HG03575 (cell line): ENCODE measurements around the gene KIAA1671.

Experiments used
- ATAC-seq: cut with Tn5 transposase; IDR thresholded peaks from one replicate; pipeline ENCODE4 v1.9.1; 2021; ENCODE audit not compliant: unreplicated experiment, insufficient number of reproducible peaks, low FRiP score; ENCODE audit errors: extremely low read depth

The KIAA1671 gene

DNA sequence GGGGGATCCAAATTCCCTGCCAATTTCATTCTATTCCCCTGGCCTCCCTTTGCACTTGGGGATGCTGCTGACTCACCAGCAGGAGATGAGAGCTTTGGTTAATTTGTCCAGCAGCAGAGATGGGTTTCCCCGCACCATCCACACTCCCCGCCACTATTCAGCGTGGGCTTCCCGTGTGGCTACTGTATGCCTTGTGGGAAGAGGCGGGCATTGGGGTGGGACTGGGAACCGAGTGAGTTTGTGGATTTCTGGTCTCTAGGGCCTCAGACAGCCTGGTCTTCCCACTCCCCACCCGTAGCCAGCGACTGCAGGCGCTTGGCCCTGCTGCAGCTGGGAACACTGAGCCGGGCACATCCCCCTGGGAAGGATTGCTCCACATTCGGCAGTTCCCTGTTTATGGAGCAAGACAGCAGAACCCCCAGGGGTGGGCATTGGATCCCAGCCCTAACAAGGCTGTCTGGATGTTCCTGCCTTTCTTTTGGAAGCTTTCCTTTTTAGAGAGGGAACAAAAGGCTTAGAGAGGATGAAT, 23.4 kb downstream of the KIAA1671 start:
- ATAC-seq, result no peak

DNA sequence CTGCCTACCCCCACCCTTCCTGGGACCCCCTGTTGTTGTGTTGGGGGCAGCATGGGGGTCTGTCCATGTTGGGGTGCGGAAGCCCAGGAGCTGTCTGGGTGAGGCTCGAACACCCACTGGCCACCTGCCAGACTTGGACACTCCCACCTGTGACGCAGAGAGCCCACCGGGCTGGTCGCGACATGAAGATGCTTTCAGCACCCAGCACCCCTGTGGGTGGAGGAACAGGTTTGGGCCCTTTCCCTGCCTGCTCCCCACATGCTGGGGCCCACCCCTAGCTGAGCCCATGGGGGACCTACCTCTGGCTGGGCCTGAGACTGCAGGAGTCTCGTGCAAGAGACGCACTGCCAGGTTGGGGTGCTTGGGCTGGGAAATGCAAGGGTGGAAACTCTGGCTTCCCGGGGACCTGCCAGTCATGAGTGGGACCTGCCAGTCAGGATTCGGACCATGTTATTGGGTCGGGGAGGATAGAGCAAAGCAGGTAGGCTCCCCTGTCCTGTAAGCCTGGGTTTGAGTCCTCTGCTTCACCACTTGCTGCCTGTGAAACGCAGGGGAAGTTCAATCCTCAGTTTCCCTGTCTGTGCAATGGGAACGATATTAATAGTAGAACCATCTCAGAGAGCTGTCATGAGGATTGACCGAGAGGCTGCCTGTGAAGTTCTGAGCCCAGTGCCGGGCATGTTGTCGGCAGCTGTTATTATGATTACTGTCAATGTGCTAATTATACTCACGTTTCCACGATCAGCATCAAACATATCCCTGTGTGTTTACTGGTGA, 24.1 kb downstream of the KIAA1671 start:
- ATAC-seq, result no peak

DNA sequence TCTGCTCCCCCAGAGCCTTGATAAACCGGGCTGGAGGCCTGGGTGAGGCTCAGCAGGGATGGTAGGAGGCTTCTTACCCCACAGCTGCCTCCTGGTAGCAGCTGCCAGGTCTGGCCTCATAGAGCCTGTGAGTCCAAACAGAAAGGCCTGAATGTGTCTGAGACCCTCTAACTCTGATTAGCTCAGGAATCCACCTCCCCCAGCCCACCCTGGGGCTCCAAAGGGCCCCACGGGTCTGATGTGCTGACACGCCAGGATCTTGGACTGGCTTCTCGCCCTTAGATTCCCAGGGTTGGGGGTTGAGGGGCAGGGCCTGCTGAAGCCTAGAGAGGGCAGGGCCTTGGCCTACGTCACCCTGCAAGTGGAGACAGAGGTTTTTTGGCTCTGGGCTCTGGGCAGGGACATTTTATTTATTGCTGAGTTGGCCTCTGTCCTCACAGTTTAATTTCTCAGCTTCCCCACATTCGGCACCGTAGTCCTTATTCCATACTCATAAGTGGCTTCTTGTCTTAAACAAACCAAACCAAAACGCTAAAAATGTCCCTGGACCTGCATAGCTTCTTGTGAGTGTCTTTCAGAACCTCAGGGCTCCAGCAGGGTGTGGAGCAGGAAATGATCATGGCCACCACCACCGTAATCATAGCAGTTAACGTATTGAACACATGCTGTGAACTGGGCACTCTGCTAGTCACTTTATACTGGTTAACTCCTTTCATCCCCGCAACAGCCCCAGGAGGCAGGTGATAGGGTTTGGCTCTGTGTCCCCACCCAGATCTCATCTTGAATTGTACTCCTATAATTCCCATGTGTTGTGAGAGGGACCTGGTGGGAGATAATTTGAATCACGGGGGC, 25.1 kb downstream of the KIAA1671 start:
- ATAC-seq, result no peak

DNA sequence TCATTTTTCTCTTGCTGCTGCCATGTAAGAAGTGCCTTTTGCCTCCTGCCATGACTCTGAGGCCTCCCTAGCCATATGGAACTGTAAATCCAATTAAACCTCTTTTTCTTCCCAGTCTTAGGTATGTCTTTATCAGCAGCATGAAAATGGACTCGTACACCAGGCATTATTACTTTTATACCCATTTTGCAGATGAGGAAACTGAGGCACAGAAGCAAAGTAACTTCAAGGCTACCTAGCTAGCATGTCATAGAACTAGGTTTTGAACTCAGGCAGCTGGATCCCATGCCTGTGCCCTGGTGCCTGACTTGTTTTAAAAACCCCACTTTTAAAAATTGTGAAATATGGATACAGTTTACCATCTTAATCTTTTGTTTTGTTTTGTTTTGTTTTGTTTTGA, 25.8 kb downstream of the KIAA1671 start:
- no peak for ATAC-seq

DNA sequence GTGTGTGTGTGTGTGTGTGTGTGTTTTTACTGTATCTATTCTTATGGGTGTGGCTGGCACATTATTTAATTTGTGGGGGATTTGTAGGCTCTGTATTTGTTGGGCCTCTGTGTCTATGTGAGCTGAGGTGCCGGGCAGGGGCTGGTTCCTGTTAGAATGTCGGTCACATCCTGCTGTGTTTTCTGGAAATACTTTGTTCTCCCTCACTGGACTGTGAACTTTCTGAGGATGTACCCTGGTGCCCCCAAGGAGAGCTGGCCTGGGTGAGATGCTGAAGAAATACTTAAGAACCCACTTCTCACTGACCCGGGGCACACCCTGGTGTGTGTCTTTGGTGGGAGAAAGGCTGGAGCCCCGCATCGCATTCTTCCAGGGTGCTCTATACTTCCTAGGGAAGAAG, 28.6 kb downstream of the KIAA1671 start:
- ATAC-seq, result no peak

DNA sequence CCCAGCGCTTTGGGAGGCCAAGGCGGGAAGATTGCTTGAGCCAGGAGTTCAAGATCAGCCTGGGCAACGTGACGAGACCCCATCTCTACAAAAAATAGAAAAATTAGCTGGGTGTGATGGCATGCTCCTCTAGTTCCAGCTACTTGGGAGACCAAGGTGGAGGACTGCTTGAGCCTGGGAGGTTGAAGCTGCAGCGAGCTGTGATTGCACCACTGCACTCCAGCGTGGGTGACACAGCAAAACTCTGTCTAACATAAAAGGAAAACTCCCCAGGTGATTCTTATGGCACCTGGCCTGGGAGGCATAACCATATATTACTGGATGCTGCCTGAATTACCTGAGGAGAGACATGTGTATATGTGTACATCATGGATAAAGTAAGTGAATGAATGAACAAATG, 29.1 kb downstream of the KIAA1671 start:
- ATAC-seq, result no peak

DNA sequence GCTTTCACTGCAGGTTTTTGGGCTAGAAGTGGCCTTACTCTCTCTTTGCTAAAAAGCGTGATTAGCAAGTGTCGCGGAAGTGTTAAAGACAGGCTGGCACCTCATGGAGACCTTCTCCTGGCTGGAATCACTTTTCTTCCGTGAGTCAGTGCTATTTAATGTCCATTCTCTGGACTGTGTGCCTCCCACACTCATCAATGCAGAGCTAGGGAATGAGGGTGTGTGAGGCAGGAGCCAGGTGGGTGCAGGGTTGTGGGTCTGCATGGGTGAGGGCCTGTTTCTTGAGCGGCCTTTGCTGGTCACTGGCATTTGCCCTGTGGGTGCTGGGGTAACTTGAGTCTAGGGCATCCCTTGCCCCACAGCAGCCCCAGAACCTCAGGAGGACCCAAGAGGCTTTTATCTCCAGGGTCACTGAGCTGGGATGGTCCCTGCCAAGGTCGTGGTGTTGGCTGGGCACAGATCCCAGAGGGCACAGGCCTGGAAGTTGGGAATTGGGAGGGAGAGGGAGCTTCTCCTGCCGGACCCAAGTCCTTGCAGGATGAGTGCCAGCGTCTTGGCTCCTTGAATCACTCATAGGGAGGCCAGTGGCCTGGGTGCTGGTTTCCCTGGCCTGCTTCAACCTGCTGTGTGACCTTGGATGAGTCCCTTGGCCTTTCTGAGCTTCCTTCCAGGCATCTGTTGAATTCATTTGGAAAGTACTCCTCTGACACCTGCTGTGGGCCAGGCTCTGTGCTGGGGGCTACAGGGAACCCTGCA, 30.0 kb downstream of the KIAA1671 start:
- ATAC-seq, result no peak

DNA sequence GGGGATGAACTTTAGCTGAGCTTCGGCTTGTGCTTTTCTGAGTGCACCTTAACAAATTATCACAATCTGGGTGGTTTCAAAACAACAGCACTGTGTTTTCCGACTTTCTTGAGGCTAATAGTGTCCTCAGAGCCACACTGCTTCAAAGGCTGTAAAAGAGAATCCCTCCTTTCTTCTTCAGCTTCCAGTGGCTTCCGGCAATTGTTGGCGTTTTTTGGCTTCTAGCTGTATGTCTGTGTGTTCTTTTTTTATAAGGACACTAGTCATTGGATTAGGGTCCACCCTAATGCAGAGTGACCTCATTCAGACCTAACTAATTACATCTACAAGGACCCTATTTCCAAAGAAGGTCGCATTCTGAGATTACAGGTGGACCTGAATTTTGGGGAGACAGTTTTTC, 30.6 kb downstream of the KIAA1671 start:
- ATAC-seq, result no peak

DNA sequence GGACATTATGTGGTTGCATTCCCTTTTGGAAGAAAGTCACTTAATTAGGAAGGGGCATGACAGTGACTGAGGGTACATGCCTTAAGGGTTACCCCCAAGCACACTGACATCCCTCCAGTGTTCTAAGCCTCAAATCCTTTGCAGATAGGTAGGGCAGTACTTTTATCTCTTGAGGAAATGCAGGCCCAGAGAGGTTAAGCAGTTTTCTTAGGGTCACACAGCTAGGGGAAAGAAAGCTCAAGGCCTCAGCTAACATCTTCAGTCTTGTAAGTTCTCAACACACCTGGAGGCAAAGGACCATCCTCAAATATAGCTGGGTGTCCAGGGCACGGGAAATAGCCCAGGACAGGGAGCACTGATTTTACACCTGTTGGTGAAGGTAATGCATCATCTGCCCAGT, 31.6 kb downstream of the KIAA1671 start:
- no peak for ATAC-seq

DNA sequence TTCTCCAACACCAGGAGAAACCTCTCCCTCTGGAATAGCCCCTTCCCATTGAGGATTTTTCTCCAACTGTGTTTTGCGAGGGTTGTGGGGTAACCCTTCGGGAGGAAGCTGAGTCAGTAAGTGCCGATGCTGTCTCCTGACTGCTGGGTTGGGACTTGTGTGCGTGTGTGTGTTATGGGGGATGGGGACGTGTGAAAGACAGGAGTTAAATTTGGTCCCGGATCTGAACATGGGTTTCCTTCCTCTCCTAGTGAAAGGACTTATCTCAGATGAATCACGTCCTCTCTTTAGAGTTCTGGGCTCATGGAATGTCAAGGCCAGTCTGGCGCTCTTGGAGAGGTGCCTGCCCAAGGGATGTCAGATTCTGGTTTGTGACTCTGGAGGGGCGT, 33.3 kb downstream of the KIAA1671 start:
- ATAC-seq, result no peak

DNA sequence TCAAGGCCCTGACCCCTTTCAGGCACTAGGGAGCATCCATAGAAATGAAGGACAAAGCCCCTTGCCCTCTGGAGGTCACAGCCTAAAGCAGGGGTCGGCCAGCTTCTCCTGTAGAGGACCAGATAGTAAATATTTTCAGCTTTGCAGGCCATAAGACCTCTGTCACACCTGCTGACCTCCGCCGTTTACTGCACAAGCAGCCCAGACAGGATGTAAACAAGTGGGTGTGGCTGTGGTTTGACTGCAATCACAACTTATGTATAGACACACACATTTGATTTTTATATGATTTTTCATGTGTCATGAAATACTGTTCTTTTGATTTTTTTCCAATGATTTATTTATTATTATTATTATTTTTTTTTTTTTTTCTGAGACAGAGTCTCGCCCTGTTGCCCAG, 34.3 kb downstream of the KIAA1671 start:
- no peak for ATAC-seq

DNA sequence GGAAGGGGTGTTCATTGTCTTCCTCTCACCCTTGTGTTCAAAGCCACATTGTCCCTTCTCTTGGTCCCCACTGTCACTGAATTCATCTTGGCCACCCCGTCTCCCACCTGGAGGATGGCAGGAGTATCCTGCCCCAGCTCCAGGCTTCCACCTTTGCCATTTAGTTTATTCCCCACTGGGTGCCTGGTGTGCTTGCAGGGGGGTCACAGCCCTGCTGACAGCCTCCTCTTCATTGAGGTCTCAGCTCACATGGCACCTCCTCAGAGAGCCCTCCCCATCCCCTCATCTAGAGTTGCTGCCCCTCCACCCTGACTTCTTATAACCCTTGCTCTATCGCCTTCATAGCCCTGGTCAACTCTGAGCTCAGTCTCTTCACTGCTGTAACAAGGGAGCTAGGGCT, 36.6 kb downstream of the KIAA1671 start:
- ATAC-seq, result no peak

DNA sequence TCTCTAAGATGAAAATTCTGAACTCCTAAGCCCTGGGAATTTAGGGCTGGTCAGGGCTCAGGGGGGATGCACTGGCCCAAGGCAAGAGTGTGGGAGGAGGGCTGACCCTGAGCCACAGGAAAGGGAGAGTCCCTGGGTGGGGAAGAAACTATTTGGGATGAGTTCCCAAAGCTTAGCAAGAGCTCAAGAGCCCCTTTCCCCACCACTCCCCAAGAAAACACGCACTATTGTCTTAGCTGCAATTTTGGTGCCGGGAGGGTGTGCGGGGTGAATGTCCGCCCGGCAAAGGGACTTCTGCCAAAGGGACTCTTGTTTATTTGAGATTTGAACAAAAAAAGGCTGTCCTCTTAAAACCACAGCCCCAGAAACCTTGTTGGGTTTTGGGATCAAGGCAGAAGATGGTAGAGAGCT, 37.0 kb downstream of the KIAA1671 start:
- ATAC-seq, result no peak

DNA sequence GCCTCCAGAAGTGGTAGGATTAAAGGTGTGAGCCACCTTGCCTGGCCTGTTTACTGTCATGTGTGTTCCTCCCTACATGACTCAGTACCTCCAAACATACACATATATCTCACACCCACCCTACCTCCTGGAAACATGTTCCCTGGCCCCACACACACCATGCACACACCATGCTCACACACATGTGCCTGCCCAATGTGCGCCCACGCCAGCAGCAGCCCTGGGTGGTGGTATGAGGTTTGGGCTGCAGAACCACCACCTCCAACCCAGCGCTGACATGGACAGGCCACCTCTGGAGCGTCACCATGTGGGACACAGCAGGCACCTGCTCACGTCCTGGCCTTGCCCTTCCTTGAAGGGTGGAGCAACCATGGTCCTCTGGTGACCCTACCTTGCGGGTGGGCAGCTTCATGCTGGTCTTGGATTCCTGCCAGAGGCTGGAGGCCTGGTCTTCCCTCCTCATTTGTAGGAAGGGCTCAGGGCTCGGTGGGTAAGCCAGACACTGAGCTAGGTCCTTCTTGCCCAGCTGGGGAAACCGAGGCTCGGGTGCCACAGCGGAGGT, 37.9 kb downstream of the KIAA1671 start:
- ATAC-seq, result no peak

DNA sequence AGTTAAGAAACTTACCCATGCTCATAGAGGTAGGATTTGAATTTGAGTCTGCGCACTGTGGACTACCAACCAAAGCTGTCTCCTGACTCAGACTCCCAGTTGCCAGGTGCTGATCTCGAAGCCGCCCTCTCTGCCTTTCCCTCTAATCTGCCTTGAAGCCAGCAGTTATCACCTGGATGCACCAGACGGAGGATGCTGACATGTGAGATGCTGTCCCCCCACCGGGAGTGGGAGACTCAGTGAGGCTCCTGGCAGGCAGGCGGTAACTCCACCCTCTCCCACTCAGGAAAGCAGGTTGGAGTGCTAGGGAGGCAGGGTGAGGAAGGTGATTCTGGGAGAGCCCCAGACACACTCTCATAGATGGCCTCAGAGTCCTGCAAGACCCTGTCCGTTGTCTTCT, 40.4 kb downstream of the KIAA1671 start:
- ATAC-seq, result no peak

DNA sequence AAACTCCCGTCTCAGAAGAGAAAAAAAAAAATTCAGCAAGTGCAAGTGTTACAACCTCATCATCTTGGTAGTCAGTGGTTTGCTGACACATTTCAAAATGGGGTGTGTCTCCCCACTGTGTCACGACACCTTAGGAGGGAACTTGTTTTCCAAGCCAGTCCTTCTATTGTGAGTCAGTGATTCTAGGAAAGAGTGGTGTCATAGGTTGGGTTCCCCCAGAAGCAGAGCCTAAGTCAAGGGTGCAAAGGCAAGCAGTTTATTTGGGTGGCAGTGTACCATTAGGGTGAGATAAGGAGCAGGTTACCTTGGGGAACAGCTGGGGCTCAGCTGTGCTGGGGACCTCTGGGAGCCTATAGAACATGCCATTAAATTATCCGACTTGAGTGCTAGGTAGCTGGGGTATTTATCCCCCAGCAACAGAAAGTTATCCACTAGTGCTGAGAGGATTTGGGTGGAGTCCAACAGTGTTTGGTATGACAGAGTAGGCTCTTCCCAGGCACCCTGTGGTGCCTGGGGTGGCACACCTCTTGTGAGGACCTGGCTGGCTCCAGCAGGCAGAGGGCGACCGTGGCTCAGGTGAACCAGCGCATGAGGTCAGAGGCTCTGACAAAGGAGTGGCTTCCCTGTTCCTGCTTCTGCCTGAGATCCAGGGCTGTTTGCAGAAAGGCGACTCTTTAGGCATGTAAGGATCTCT, 41.7 kb downstream of the KIAA1671 start:
- ATAC-seq, result no peak

DNA sequence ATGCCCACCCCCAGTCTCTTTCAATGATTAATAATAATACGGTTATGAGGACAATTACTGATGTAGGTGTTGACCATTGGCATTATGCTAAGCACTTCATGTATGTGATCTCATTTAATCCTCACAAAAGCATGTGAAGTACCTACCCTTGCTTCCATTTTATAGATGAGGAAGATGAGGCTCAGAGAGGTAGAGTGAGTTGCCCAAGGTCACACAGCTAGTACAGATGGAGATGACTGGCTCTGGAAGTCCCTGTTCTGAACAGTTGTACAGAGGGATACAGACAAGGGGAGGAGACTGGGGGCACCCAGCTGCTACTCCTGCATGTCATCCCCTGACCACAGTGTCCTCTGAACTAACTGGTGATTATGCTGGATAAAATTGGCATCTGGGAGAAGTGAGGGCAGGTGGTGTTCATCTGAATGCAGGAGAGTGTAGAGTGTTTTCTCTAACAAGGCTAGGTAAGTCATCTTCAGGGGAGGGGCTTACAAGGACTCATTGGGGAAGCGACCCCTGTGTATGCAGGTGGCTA, 43.2 kb downstream of the KIAA1671 start:
- ATAC-seq, result no peak

DNA sequence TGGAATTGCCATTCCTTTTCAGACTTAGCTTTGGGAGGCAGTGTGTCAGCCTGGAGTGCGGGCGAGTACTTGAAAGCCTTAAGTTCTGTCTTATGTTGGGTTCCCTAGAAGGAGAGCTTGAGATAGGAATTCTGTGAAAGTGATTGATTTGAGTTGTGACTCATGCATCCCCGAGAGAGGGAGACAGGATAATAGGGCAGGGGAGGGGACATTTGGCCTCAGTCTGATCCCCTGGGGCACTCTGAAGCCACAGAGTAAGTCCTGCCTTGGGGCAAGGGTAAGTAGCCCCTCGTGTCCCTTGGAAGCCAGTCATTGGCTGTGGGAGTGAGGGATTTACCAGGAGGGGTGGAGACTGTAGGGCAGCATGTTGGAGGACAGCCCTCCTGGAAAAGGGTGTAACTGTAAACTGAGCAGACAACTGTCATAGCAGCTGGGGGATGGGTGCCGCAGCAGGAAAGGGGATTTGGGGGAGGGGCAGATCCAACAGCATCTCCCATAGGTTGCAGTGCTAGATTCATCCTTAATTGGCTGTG, 44.0 kb downstream of the KIAA1671 start:
- ATAC-seq, result no peak
